ENCODE measurements around the gene RERE.

The RERE gene

GRCh38 chr1:8435569-8436071 lies 381.8 kb downstream of the RERE start:
- DNase-seq: no peak

GRCh38 chr1:8434101-8434500 lies 383.3 kb downstream of the RERE start:
- no peak for DNase-seq

- no peak for DNase-seq
These were observed 385.7 kb downstream of the RERE start for GRCh38 chr1:8431784-8432183.

- DNase-seq: no peak
These were observed 386.4 kb downstream of the RERE start for GRCh38 chr1:8431019-8431418.

GRCh38 chr1:8430476-8430875 lies 387.0 kb downstream of the RERE start:
- DNase-seq: no peak

- no peak for DNase-seq
These were observed 387.8 kb downstream of the RERE start for GRCh38 chr1:8429549-8430110.

- no peak for DNase-seq
These were observed 389.0 kb downstream of the RERE start for GRCh38 chr1:8428441-8428840.

- DNase-seq: no peak
These were observed 389.5 kb downstream of the RERE start for GRCh38 chr1:8427986-8428385.

- DNase-seq: no peak
These were observed 389.9 kb downstream of the RERE start for GRCh38 chr1:8427493-8427892.

GRCh38 chr1:8426996-8427395 lies 390.4 kb downstream of the RERE start:
- no peak for DNase-seq

- no peak for DNase-seq
These were observed 391.7 kb downstream of the RERE start for GRCh38 chr1:8425781-8426161.

GRCh38 chr1:8425150-8425780 lies 392.2 kb downstream of the RERE start:
- no peak for DNase-seq

GRCh38 chr1:8424539-8425116 lies 392.8 kb downstream of the RERE start:
- DNase-seq: no peak

GRCh38 chr1:8423692-8424538 lies 393.5 kb downstream of the RERE start:
- no peak for DNase-seq

- DNase-seq: no peak
These were observed 394.2 kb downstream of the RERE start for GRCh38 chr1:8423269-8423691.

GRCh38 chr1:8422510-8423268 lies 394.8 kb downstream of the RERE start:
- no peak for DNase-seq

- DNase-seq: no peak
These were observed 395.7 kb downstream of the RERE start for GRCh38 chr1:8421721-8422120.

GRCh38 chr1:8420318-8420717 lies 397.1 kb downstream of the RERE start:
- no peak for DNase-seq

- no peak for DNase-seq
These were observed 397.6 kb downstream of the RERE start for GRCh38 chr1:8419861-8420260.

GRCh38 chr1:8419172-8419571 lies 398.3 kb downstream of the RERE start:
- DNase-seq: no peak

- no peak for DNase-seq
These were observed 399.1 kb downstream of the RERE start for GRCh38 chr1:8418301-8418700.

- no peak for DNase-seq
These were observed 399.8 kb downstream of the RERE start for GRCh38 chr1:8417625-8418024.

GRCh38 chr1:8416881-8417280 lies 400.6 kb downstream of the RERE start:
- no peak for DNase-seq

All from NCI-H2107 (cell line).